Esophagus squamous epithelium (tissue), 4 donors: ENCODE data around the gene MSL3B.

Source experiments
- CTCF ChIP-seq, 6 experiments: fragments of 450-650 bp in 4 of 6; fragments of 200-600 bp in 2 of 6; sonication (generic) in 2 of 6; IDR thresholded peaks; one replicate each; pipeline ENCODE4 v1.5.1; 2016 to 2019; ENCODE audit warnings: antibody characterized with exemption in 6 of 6, mild to moderate bottlenecking in 4 of 6, moderate library complexity in 4 of 6
- POLR2A ChIP-seq, 4 donors: fragments of 450-650 bp; IDR thresholded peaks; one replicate each; pipeline ENCODE4 v1.6.1; 2017; ENCODE audit warnings: antibody characterized with exemption in 4 of 4, mild to moderate bottlenecking in 4 of 4, moderate library complexity in 3 of 4

DNA sequence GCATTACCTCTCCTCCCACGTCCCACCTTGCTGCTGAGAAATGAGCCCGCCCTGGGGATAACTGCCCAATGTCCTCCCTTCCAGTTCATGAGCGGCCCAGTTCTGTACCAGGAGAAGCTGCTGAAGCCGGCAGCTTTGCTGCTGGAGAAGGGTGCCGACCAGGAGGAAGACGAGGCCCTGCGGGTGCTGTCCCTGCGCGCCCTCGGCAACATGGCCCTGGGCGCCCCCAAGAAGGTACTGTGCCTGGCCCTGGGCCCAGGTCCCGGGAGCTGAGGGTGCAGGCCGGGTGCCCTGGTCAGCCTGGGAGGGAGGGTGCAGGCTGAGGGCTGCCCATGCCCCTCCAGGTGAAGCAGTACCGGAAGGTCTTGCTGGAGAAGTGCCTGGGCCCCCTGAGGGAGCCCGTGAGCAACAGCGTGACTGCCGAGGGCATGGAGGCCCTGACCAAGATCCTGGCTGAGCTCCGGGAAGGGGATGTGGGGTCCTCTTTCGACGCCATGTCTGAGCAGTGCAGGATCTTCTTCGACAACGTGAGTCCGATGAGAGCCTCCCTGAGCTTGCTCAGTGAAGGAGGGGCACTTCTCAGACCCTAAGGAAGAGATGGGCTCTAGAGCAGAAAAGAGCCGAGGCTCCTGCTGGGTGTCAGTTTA is 39.5 kb downstream of the MSL3B start:
- no peak for TF ChIP-seq CTCF (IDR thresholded peaks at IDR 0.05)
- no peak for TF ChIP-seq POLR2A (IDR thresholded peaks at IDR 0.05)
